Body of pancreas (tissue), 4 donors: ENCODE data around the gene BCAR1. TPM values are rescaled to one million over a fixed set of nuclear protein-coding genes. Genes with fewer than 3 reads are reported as not detected.
"Not testable (repeated sequence)": the region's sequence is repeated elsewhere in the genome, so short reads cannot be mapped to it uniquely, and the experiment has no call there.

ENCODE experiments used
- ATAC-seq: fragments of 150-250 bp; one replicate; pipeline ENCODE4 v1.9.1; 2016
- DNase-seq, 4 donors: peaks; one replicate each; pipeline ENCODE4 v3.0.0-alpha.2; 2019
- H3K27ac ChIP-seq, 4 donors: fragments of 200-600 bp; sonication (generic); 1 replicate in 3 of 4; 2 replicates in 1 of 4; pipeline versions ENCODE4 v1.5.1 to v1.6.1; 2016 to 2019; ENCODE audit warnings: mild to moderate bottlenecking in 1 of 4, mixed read lengths in 1 of 4, moderate library complexity in 1 of 4
- H3K27me3 ChIP-seq, 2 donors: fragments of 200-600 bp; sonication (generic); one replicate each; pipeline ENCODE4 v1.6.0; 2016; ENCODE audit warnings: mild to moderate bottlenecking in 1 of 2
- H3K36me3 ChIP-seq, 2 donors: fragments of 200-600 bp; sonication (generic); replicated peaks in 1 of 2; 2 replicates each; pipeline ENCODE4 v1.5.1; 2016; ENCODE audit warnings: low read depth in 2 of 2; ENCODE audit not compliant: insufficient read depth in 1 of 2
- H3K4me1 ChIP-seq: fragments of 200-600 bp; sonication (generic); one replicate; pipeline ENCODE4 v1.6.0; 2016
- H3K4me3 ChIP-seq, 2 donors: fragments of 200-600 bp; sonication (generic); 1 replicate in 1 of 2; 2 replicates in 1 of 2; pipeline ENCODE4 v1.5.1; 2016 to 2019
- H3K9me3 ChIP-seq, 3 donors: fragments of 200-600 bp; sonication (generic); 1 replicate in 2 of 3; 2 replicates in 1 of 3; pipeline ENCODE4 v1.5.1; 2016
- POLR2A ChIP-seq, 3 donors: fragments of 450-650 bp; IDR thresholded peaks; one replicate each; pipeline ENCODE4 v1.6.1; 2016; ENCODE audit warnings: antibody characterized with exemption in 3 of 3, mild to moderate bottlenecking in 2 of 3
- WGBS, 2 donors: methylation state at CpG; one replicate each; pipeline ENCODE4 v1.1.5; 2017; 5-methylcytosine and 5-hydroxymethylcytosine counted together
- intact Hi-C: fragments of 100-400 bp; cut with DNase I; formaldehyde crosslinking; loops from one replicate; pipeline ENCODE4 v1.15.1; 2023
- total RNA-seq, 2 donors: library from RNA; depleted of rRNA; stranded (reverse); fragments of >200 nt; gene quantifications; one replicate each; pipeline ENCODE4 v1.1.0, GENCODE V29; 2016
- TF ChIP-seq, protein P1 (sequence below), 7 experiments: fragments of 450-650 bp in 4 of 7; fragments of 200-600 bp in 3 of 7; sonication (generic) in 3 of 7; IDR thresholded peaks; one replicate each; pipeline ENCODE4 v1.5.1; 2016 to 2019; ENCODE audit warnings: antibody characterized with exemption in 7 of 7

The BCAR1 gene
- total RNA-seq, 2 donors from 2014 or later = 61.0 to 72.8 TPM

DNA sequence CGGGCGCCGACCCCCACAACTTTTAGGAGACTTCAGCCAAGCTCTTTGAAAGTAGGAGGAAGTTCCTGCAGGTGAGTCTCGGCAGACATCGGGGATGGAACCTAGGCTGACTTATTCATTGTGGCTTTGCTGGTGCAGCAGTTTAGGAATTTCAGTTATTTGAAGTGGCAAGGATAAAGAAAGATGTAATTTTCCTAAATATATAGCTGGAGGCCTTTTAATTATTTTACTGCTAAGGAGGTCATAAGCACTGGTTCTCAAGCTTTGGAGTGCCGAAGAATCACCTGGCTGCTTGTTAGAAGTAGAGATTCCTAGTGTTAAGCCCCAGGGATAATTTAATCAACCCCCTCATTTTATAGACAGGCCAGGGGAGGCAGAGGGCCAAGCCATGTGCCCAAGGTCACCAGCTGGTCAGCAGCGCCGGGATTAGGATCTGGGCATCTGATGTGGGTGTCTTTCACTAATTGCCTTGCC is 28.9 kb upstream of the BCAR1 start:
- intact Hi-C loops = no loop called here
- H3K4me1 ChIP-seq = no peaks in the 10 kb centered on the region
- no peak for ATAC-seq
- H3K27me3 ChIP-seq = no peaks in the 10 kb centered on the region
- 79 to 90% methylated on average over 8 of the region's 8 CpGs for WGBS, 2 donors
- H3K36me3 ChIP-seq = no peaks in the 10 kb centered on the region
- no peak overlapping the region for H3K4me3 ChIP-seq
- no peak for DNase-seq
- TF ChIP-seq, protein P1, sequence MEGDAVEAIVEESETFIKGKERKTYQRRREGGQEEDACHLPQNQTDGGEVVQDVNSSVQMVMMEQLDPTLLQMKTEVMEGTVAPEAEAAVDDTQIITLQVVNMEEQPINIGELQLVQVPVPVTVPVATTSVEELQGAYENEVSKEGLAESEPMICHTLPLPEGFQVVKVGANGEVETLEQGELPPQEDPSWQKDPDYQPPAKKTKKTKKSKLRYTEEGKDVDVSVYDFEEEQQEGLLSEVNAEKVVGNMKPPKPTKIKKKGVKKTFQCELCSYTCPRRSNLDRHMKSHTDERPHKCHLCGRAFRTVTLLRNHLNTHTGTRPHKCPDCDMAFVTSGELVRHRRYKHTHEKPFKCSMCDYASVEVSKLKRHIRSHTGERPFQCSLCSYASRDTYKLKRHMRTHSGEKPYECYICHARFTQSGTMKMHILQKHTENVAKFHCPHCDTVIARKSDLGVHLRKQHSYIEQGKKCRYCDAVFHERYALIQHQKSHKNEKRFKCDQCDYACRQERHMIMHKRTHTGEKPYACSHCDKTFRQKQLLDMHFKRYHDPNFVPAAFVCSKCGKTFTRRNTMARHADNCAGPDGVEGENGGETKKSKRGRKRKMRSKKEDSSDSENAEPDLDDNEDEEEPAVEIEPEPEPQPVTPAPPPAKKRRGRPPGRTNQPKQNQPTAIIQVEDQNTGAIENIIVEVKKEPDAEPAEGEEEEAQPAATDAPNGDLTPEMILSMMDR (IDR thresholded peaks at IDR 0.05) = no peak
- no peak for TF ChIP-seq POLR2A (IDR thresholded peaks at IDR 0.05)
- H3K9me3 ChIP-seq = no peaks in the 10 kb centered on the region
- no peak overlapping the region for H3K27ac ChIP-seq

DNA sequence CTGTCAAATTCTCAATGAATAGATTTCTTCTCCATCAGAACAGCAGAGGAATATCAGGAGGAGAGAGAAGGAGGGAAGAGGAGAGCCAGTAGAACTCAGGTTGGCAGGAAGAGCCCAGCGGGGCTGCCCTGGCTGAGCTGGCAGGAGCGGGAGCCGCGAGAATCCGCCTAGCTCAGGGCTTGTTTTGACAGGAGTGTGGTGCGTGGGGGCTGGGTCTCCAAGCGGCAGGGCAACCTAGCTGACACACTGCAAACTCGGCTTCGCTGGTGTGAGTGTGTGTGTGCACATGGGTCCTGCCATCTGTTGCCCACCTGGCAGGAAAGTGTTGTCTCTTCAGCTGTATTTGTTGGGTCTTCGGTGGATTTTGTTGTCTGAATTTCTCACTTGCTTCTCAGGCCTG is 27.9 kb upstream of the BCAR1 start:
- Histone ChIP-seq H3K4me1 (no peaks in the 10 kb centered on the region), H3K27me3 (no peaks in the 10 kb centered on the region), H3K9me3 (no peaks in the 10 kb centered on the region), H3K27ac (no peak overlapping the region), H3K4me3 (no peak overlapping the region), H3K36me3 (no peaks in the 10 kb centered on the region)
- ATAC-seq (peak; percentile 62), DNase-seq (peak in 3 of 4 donors; percentile 32 to 52 (median 46))
- 17 to 27% methylated on average over 10 of the region's 10 CpGs for WGBS, 2 donors
- no peak for TF ChIP-seq POLR2A (IDR thresholded peaks at IDR 0.05)
- TF ChIP-seq, protein P1 (IDR thresholded peaks at IDR 0.05) = no peak
- intact Hi-C loops = no loop called here

DNA sequence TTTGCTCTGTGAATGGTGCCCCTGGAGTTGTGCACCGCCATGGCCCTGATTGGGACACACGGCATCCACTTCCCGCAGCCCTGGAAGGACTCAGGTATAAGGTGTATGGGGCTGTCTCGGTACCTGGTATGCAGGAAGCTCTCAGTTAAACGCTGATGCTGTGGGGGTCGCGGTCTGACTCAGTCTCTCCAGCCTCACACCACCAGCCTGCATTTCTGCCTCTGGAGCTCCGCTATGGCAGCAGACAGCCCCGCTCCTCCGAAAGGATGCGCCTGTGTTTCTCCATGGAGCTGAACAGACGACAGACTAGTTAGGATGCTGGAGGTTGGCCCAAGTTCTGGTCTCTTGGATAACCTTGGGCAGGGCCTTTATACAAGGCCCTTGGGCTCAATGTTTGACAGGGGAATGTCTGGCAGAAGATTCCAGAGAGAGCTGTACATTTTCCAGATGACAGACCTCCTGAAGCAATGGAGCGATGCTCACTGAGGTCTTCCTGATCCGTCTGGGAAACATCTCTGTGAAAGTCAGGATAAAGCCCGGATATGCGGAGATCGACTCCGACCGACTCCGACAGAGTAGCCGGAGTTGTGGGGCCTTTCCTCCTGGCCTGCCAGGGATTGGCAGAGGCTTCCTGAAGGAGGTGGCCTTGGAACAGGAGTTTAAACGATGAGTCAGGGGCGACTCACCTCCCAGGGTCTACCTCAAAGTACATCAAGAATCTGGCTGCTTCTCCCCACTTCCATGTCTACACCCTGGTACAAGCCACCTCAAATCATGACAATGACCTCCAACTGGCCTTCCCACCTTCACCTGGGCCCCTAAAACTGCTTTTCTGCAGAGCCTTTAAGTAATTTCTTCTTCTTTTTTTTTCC is 21.9 kb upstream of the BCAR1 start:
- H3K27ac ChIP-seq = no peak overlapping the region
- TF ChIP-seq POLR2A (IDR thresholded peaks at IDR 0.05) = no peak
- TF ChIP-seq, protein P1 (IDR thresholded peaks at IDR 0.05) = no peak
- H3K36me3 ChIP-seq = no peaks in the 10 kb centered on the region

DNA sequence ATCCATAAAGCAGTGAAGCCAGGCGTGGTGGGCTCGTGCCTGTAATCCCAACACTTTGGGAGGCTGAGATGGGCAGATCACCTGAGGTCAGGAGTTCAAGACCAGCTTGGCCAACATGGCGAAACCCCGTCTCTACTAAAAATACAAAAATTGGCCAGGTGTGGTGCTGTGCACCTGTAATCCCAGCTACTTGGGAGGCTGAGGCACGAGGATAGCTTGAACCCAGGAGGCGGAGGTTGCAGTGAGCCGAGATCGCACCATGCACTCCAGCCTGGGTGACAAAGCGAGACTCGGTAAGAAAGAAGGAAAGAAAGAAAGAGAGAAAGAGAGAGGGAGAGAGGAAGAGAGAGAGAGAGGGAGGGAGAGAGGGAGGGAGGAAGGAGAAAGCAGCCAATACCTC is 21.2 kb upstream of the BCAR1 start:
- H3K27me3 ChIP-seq, H3K9me3 ChIP-seq, intact Hi-C loops, H3K4me3 ChIP-seq, DNase-seq, ATAC-seq, H3K27ac ChIP-seq, H3K36me3 ChIP-seq, H3K4me1 ChIP-seq: not testable (repeated sequence)
- 92 to 93% methylated on average over 7 to 10 of the region's 10 CpGs for WGBS, 2 donors

More for the DNA sequence above, 21.9 kb upstream of the BCAR1 start:
- Histone ChIP-seq H3K4me3 (no peak overlapping the region), H3K27me3 (no peaks in the 10 kb centered on the region), H3K4me1 (peaks cover 2% of the 10 kb centered on the region), H3K9me3 (no peaks in the 10 kb centered on the region)
- DNase-seq (no peak), ATAC-seq (peak; percentile 27)
- WGBS, 2 donors = 82 to 94% methylated on average over 12 to 23 of the region's 23 CpGs
- intact Hi-C loops = no loop called here

DNA sequence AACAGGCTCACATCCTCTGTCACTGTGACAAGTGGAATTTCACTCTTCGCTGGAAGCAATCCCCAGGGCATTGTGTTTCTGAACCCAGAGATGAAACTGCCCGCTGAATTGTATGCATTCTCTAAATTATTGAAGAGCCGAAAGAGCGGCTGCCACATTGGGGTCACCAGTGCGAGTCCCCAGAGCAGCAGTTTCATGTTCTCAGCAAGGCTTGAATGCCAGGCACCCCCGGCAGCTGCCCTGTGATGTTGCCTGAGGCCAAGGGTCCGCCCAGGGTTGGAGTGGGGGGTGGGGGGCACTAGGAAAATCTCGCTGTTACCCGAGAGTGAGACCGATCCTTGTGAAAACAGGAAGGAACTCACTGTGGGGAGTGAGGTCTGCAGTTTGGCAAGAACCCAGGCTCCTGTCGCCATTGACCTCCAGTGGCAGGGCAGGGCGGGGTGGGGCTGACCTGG is 20.7 kb upstream of the BCAR1 start:
- Histone ChIP-seq H3K36me3 (no peaks in the 10 kb centered on the region), H3K9me3 (no peaks in the 10 kb centered on the region), H3K27ac (no peak overlapping the region), H3K27me3 (no peaks in the 10 kb centered on the region), H3K4me3 (no peak overlapping the region), H3K4me1 (peaks cover 13% of the 10 kb centered on the region)
- intact Hi-C loops = no loop called here
- DNase-seq (no peak), ATAC-seq (no peak)
- 58 to 77% methylated on average over 6 to 12 of the region's 12 CpGs for WGBS, 2 donors
- TF ChIP-seq POLR2A (IDR thresholded peaks at IDR 0.05) = no peak
- TF ChIP-seq, protein P1 (IDR thresholded peaks at IDR 0.05) = no peak
